Activated naive CD4-positive, alpha-beta T cell treated with anti-CD3 and anti-CD28 coated beads, Interleukin-2, amount 50 U/mL, for 24 hours (primary cell): ENCODE data around the gene CENPF.

ENCODE experiments used
- H3K27ac Mint-ChIP-seq: one replicate; pipeline ENCODE4 v1.8.0; 2021; ENCODE audit warnings: mild to moderate bottlenecking, mixed read lengths
- H3K27me3 Mint-ChIP-seq: one replicate; pipeline ENCODE4 v1.8.0; 2021; ENCODE audit warnings: mixed read lengths
- H3K36me3 Mint-ChIP-seq: one replicate; pipeline ENCODE4 v1.8.0; 2021; ENCODE audit warnings: mixed read lengths
- H3K4me1 Mint-ChIP-seq: one replicate; pipeline ENCODE4 v1.8.0; 2021; ENCODE audit warnings: mixed read lengths
- H3K4me3 Mint-ChIP-seq: one replicate; pipeline ENCODE4 v1.8.0; 2021; ENCODE audit warnings: mild to moderate bottlenecking, mixed read lengths
- H3K9me3 Mint-ChIP-seq: one replicate; pipeline ENCODE4 v1.8.0; 2021; ENCODE audit warnings: mixed read lengths

Gene CENPF

GRCh38 chr1:214635506-214635905 is 32.5 kb downstream of the CENPF start:
- Mint-ChIP-seq H3K36me3 (peaks cover 4% of the 10 kb centered on the region), H3K27ac (no peak overlapping the region), H3K4me3 (no peak overlapping the region), H3K27me3 (no peaks in the 10 kb centered on the region), H3K4me1 (peaks cover 18% of the 10 kb centered on the region), H3K9me3 (no peaks in the 10 kb centered on the region)

GRCh38 chr1:214636436-214636835 is 33.4 kb downstream of the CENPF start:
- H3K27me3 Mint-ChIP-seq: no peaks in the 10 kb centered on the region
- H3K4me3 Mint-ChIP-seq: no peak overlapping the region
- H3K36me3 Mint-ChIP-seq: peaks cover 4% of the 10 kb centered on the region
- H3K4me1 Mint-ChIP-seq: peaks cover 18% of the 10 kb centered on the region
- H3K9me3 Mint-ChIP-seq: no peaks in the 10 kb centered on the region
- H3K27ac Mint-ChIP-seq: no peak overlapping the region

GRCh38 chr1:214637125-214637524 is 34.1 kb downstream of the CENPF start:
- no peaks in the 10 kb centered on the region for H3K27me3 Mint-ChIP-seq
- no peak overlapping the region for H3K27ac Mint-ChIP-seq
- peaks cover 2% of the 10 kb centered on the region for H3K36me3 Mint-ChIP-seq
- H3K4me1 Mint-ChIP-seq: peaks cover 13% of the 10 kb centered on the region
- no peak overlapping the region for H3K4me3 Mint-ChIP-seq
- no peaks in the 10 kb centered on the region for H3K9me3 Mint-ChIP-seq

GRCh38 chr1:214637722-214638458 is 34.9 kb downstream of the CENPF start:
- peak overlapping the region; percentile 71 for H3K4me3 Mint-ChIP-seq
- no peaks in the 10 kb centered on the region for H3K36me3 Mint-ChIP-seq
- H3K27ac Mint-ChIP-seq: peak overlapping the region; percentile 79
- H3K9me3 Mint-ChIP-seq: no peaks in the 10 kb centered on the region
- H3K4me1 Mint-ChIP-seq: peaks cover 6% of the 10 kb centered on the region
- H3K27me3 Mint-ChIP-seq: no peaks in the 10 kb centered on the region

- Mint-ChIP-seq H3K27ac (peak overlapping the region; percentile 79), H3K9me3 (no peaks in the 10 kb centered on the region), H3K36me3 (no peaks in the 10 kb centered on the region), H3K4me3 (peak overlapping the region; percentile 71), H3K4me1 (peaks cover 6% of the 10 kb centered on the region), H3K27me3 (no peaks in the 10 kb centered on the region)
These were observed 35.4 kb downstream of the CENPF start for GRCh38 chr1:214638459-214638807.

- Mint-ChIP-seq H3K4me1 (peaks cover 10% of the 10 kb centered on the region), H3K36me3 (no peaks in the 10 kb centered on the region), H3K27ac (no peak overlapping the region), H3K27me3 (no peaks in the 10 kb centered on the region), H3K9me3 (no peaks in the 10 kb centered on the region), H3K4me3 (no peak overlapping the region)
These were observed 36.0 kb downstream of the CENPF start for GRCh38 chr1:214638997-214639396.

GRCh38 chr1:214640431-214641213 is 37.6 kb downstream of the CENPF start:
- Mint-ChIP-seq H3K9me3 (peaks cover under 1% of the 10 kb centered on the region), H3K27ac (no peak overlapping the region), H3K4me1 (peaks cover 6% of the 10 kb centered on the region), H3K27me3 (no peaks in the 10 kb centered on the region), H3K4me3 (no peak overlapping the region), H3K36me3 (peaks cover 7% of the 10 kb centered on the region)

GRCh38 chr1:214641214-214641895 is 38.4 kb downstream of the CENPF start:
- peaks cover 8% of the 10 kb centered on the region for H3K9me3 Mint-ChIP-seq
- H3K4me3 Mint-ChIP-seq: no peak overlapping the region
- no peak overlapping the region for H3K27ac Mint-ChIP-seq
- peaks cover 10% of the 10 kb centered on the region for H3K4me1 Mint-ChIP-seq
- H3K27me3 Mint-ChIP-seq: no peaks in the 10 kb centered on the region
- peaks cover 13% of the 10 kb centered on the region for H3K36me3 Mint-ChIP-seq

GRCh38 chr1:214643030-214643429 is 40.0 kb downstream of the CENPF start:
- no peaks in the 10 kb centered on the region for H3K27me3 Mint-ChIP-seq

GRCh38 chr1:214645712-214646111 is 42.7 kb downstream of the CENPF start:
- peaks cover 26% of the 10 kb centered on the region for H3K36me3 Mint-ChIP-seq
- H3K4me1 Mint-ChIP-seq: peaks cover 10% of the 10 kb centered on the region
- peak overlapping the region; percentile 63 for H3K4me3 Mint-ChIP-seq
- peak overlapping the region; percentile 9 for H3K27ac Mint-ChIP-seq
- H3K27me3 Mint-ChIP-seq: no peaks in the 10 kb centered on the region
- peaks cover 28% of the 10 kb centered on the region for H3K9me3 Mint-ChIP-seq

More at GRCh38 chr1:214643030-214643429, 40.0 kb downstream of the CENPF start:
- H3K27ac Mint-ChIP-seq: no peak overlapping the region
- H3K9me3 Mint-ChIP-seq: peaks cover 17% of the 10 kb centered on the region
- H3K4me1 Mint-ChIP-seq: peaks cover 10% of the 10 kb centered on the region
- no peak overlapping the region for H3K4me3 Mint-ChIP-seq
- H3K36me3 Mint-ChIP-seq: peaks cover 21% of the 10 kb centered on the region

- Mint-ChIP-seq H3K27me3 (no peaks in the 10 kb centered on the region), H3K4me3 (no peak overlapping the region), H3K27ac (no peak overlapping the region), H3K36me3 (peaks cover 34% of the 10 kb centered on the region), H3K9me3 (peaks cover 28% of the 10 kb centered on the region), H3K4me1 (peaks cover 6% of the 10 kb centered on the region)
These were observed 45.8 kb downstream of the CENPF start for GRCh38 chr1:214648801-214649200.

GRCh38 chr1:214649607-214650006 is 46.6 kb downstream of the CENPF start:
- H3K9me3 Mint-ChIP-seq: peaks cover 28% of the 10 kb centered on the region

GRCh38 chr1:214650664-214651063 is 47.7 kb downstream of the CENPF start:
- peaks cover 29% of the 10 kb centered on the region for H3K36me3 Mint-ChIP-seq
- H3K4me1 Mint-ChIP-seq: peaks cover 4% of the 10 kb centered on the region

More at GRCh38 chr1:214649607-214650006, 46.6 kb downstream of the CENPF start:
- no peaks in the 10 kb centered on the region for H3K27me3 Mint-ChIP-seq
- H3K36me3 Mint-ChIP-seq: peaks cover 36% of the 10 kb centered on the region
- peaks cover 4% of the 10 kb centered on the region for H3K4me1 Mint-ChIP-seq
- no peak overlapping the region for H3K4me3 Mint-ChIP-seq
- H3K27ac Mint-ChIP-seq: no peak overlapping the region

GRCh38 chr1:214657299-214657698 is 54.3 kb downstream of the CENPF start:
- Mint-ChIP-seq H3K27ac (no peak overlapping the region), H3K36me3 (peaks cover 27% of the 10 kb centered on the region), H3K4me3 (no peak overlapping the region), H3K9me3 (no peaks in the 10 kb centered on the region), H3K27me3 (no peaks in the 10 kb centered on the region), H3K4me1 (peaks cover 9% of the 10 kb centered on the region)

More at GRCh38 chr1:214650664-214651063, 47.7 kb downstream of the CENPF start:
- no peak overlapping the region for H3K4me3 Mint-ChIP-seq
- H3K27ac Mint-ChIP-seq: no peak overlapping the region
- peaks cover 27% of the 10 kb centered on the region for H3K9me3 Mint-ChIP-seq
- no peaks in the 10 kb centered on the region for H3K27me3 Mint-ChIP-seq

GRCh38 chr1:214658175-214658574 is 55.2 kb downstream of the CENPF start:
- Mint-ChIP-seq H3K4me3 (no peak overlapping the region), H3K4me1 (peaks cover 9% of the 10 kb centered on the region), H3K9me3 (no peaks in the 10 kb centered on the region), H3K36me3 (peaks cover 24% of the 10 kb centered on the region), H3K27ac (no peak overlapping the region), H3K27me3 (no peaks in the 10 kb centered on the region)

GRCh38 chr1:214658785-214659184 is 55.8 kb downstream of the CENPF start:
- no peaks in the 10 kb centered on the region for H3K27me3 Mint-ChIP-seq

More at GRCh38 chr1:214658785-214659184, 55.8 kb downstream of the CENPF start:
- H3K4me1 Mint-ChIP-seq: peaks cover 9% of the 10 kb centered on the region
- H3K36me3 Mint-ChIP-seq: peaks cover 22% of the 10 kb centered on the region
- H3K9me3 Mint-ChIP-seq: no peaks in the 10 kb centered on the region
- H3K27ac Mint-ChIP-seq: no peak overlapping the region
- H3K4me3 Mint-ChIP-seq: no peak overlapping the region
